Measurements from ENCODE around the gene PCNX1. TPM values are rescaled to one million over a fixed set of nuclear protein-coding genes. Genes with fewer than 3 reads are reported as not detected.
A peak's percentile ranks its signal among the peaks of the same experiment; 100 is the strongest.
"Not testable (repeated sequence)": the region's sequence is repeated elsewhere in the genome, so short reads cannot be mapped to it uniquely, and the experiment has no call there.

The PCNX1 gene
- total and polyA plus RNA-seq, 2 of the 4 experiments (the other 2 are of a cell fraction), result 15.0 to 43.7 TPM

GRCh38 chr14:71129716-71130490 lies 222.6 kb downstream of the PCNX1 start:
- Histone ChIP-seq H4K8ac (ENCODE audit: low read depth in 2 of 2, low read length in 2 of 2) (peak overlapping the region; percentile 71 to 92; a peak in 2 of 4 replicates), H2BK15ac (ENCODE audit: low read depth, low read length) (peak overlapping the region; percentile 35; the same call in 2 of the 3 replicates), H3K4me2 (ENCODE audit: low read depth, low read length) (peak overlapping the region; percentile 77; the same call in 1 of the 2 replicates), H2AK5ac (ENCODE audit: low read depth, low read length) (peak overlapping the region; percentile 63), H3K27ac (ENCODE audit: insufficient read depth, low read length) (peak overlapping the region; percentile 83; the same call in 1 of the 2 replicates), H4K91ac (ENCODE audit: insufficient read depth, low read depth, low read length) (peak overlapping the region; percentile 74), H2BK20ac (ENCODE audit: low read depth, low read length) (peak overlapping the region; percentile 43), H3K14ac (replicated peaks; ENCODE audit: low read depth, low read length) (peak overlapping the region; percentile 18; the same call in 1 of the 2 replicates), H3K23ac (ENCODE audit: low read depth, low read length) (peak overlapping the region; percentile 11; the same call in 1 of the 2 replicates), H3K4ac (ENCODE audit: low read depth, low read length) (peak overlapping the region; percentile 57), H2BK120ac (ENCODE audit: low read depth, low read length) (peak overlapping the region; percentile 94), H3K4me1 (ENCODE audit: control insufficient read depth, insufficient read depth, low read length) (peaks cover 16% of the 10 kb centered on the region), H3K18ac (ENCODE audit: low read depth, low read length) (peak overlapping the region; percentile 62), H4K5ac (ENCODE audit: low read depth, low read length) (peak overlapping the region; percentile 71), H2BK5ac (ENCODE audit: low read depth, low read length, poor library complexity, severe bottlenecking) (peak overlapping the region; percentile 84)
- H4K20me1 ChIP-seq (ENCODE audit: insufficient read depth, low read length); H3K36me3 ChIP-seq (ENCODE audit: control insufficient read depth, insufficient read depth, low read length); DNase-seq; POLR2A ChIA-PET (ENCODE audit: unreplicated experiment); dilution Hi-C loops (cut with HindIII; ENCODE audit: low sequenced_read_pairs, unreplicated experiment); H3K79me1 ChIP-seq (ENCODE audit: low read depth in 1 of 2, low read length in 2 of 2); H3K56ac ChIP-seq (ENCODE audit: extremely low read depth, insufficient read depth, low read length); CTCF ChIA-PET; H3K9me3 ChIP-seq (ENCODE audit: control insufficient read depth, insufficient read depth, low read length); H3K9ac ChIP-seq (ENCODE audit: low read depth, low read length); BruUV-seq (replicated peaks); H3K27me3 ChIP-seq (ENCODE audit: control insufficient read depth, insufficient read depth, low read length); H2AK9ac ChIP-seq (replicated peaks; ENCODE audit: low read depth, low read length, poor library complexity); H3K9me1 ChIP-seq (ENCODE audit: insufficient read depth, low read length); H3K4me3 ChIP-seq (ENCODE audit: insufficient read depth, low read depth, low read length); H2AFZ ChIP-seq (replicated peaks; ENCODE audit: low read length, poor library complexity): not testable (repeated sequence)
- intact Hi-C loops (cut with micrococcal nuclease) (loop anchor here (10.0 kb wide), 1 partner anchor 455 kb away; no protein-coding TSS in a partner anchor), in situ Hi-C loops (cut with MboI; ENCODE audit: low sequenced_read_pairs) (loop anchor here (10.0 kb wide), 1 partner anchor 725 kb away; no protein-coding TSS in a partner anchor)
- no CpG with 5 or more reads among the region's 9 CpGs for WGBS, 2 experiments (ENCODE audit: extremely low coverage in 2 of 2, insufficient read length in 1 of 2)
- peak; percentile 35; the same call in 1 of the 2 replicates for ATAC-seq (ENCODE audit: low read depth)
